Suprapubic skin (tissue), 4 donors: ENCODE measurements around the gene LENG1. TPM values are rescaled to one million over a fixed set of nuclear protein-coding genes. Genes with fewer than 3 reads are reported as not detected.

Experiments used
- DNase-seq, 2 donors: peaks; one replicate each; pipeline ENCODE4 v3.0.0-alpha.2; 2019; ENCODE audit warnings: low spot score in 2 of 2
- H3K27ac ChIP-seq: fragments of 200-600 bp; sonication (generic); one replicate; pipeline ENCODE4 v1.5.1; 2019
- H3K27me3 ChIP-seq: fragments of 200-600 bp; sonication (generic); one replicate; pipeline ENCODE4 v1.5.1; 2019
- H3K36me3 ChIP-seq: fragments of 200-600 bp; sonication (generic); one replicate; pipeline ENCODE4 v1.5.1; 2019
- H3K4me1 ChIP-seq: fragments of 200-600 bp; sonication (generic); one replicate; pipeline ENCODE4 v1.5.1; 2019
- H3K4me3 ChIP-seq: fragments of 200-600 bp; sonication (generic); one replicate; pipeline ENCODE4 v1.5.1; 2019; ENCODE audit warnings: mild to moderate bottlenecking
- H3K9me3 ChIP-seq: fragments of 200-600 bp; sonication (generic); one replicate; pipeline ENCODE4 v1.5.1; 2019
- EP300 ChIP-seq: sonication (generic); formaldehyde crosslinking; IDR thresholded peaks from one replicate; pipeline ENCODE4 v1.6.1; 2017; ENCODE audit warnings: antibody characterized with exemption
- POLR2A ChIP-seq, 2 donors: fragments of 450-650 bp; IDR thresholded peaks; one replicate each; pipeline ENCODE4 v1.6.1; 2017; ENCODE audit warnings: antibody characterized with exemption in 2 of 2, mild to moderate bottlenecking in 2 of 2, moderate library complexity in 2 of 2
- POLR2AphosphoS5 ChIP-seq, 3 donors: sonication (generic); formaldehyde crosslinking; IDR thresholded peaks; one replicate each; pipeline ENCODE4 v1.6.1; 2017; ENCODE audit warnings: antibody characterized with exemption in 3 of 3
- WGBS: methylation state at CpG from one replicate; pipeline ENCODE4 v1.1.5; 2018; 5-methylcytosine and 5-hydroxymethylcytosine counted together
- total RNA-seq, 4 donors: library from RNA; depleted of rRNA; stranded (reverse); fragments of >200 nt; gene quantifications; one replicate each; pipeline ENCODE4 v1.1.0, GENCODE V29; 2016
- TF ChIP-seq, protein P1 (sequence below), 2 donors: fragments of 200-600 bp in 1 of 2; fragments of 450-650 bp in 1 of 2; sonication (generic) in 1 of 2; IDR thresholded peaks; one replicate each; pipeline ENCODE4 v1.5.1; 2016 to 2019; ENCODE audit warnings: antibody characterized with exemption in 2 of 2, mild to moderate bottlenecking in 1 of 2, moderate library complexity in 1 of 2

LENG1 gene
- total RNA-seq, 4 donors from 2014 or later, result 2.6 to 4.6 (median 4.0) TPM

DNA sequence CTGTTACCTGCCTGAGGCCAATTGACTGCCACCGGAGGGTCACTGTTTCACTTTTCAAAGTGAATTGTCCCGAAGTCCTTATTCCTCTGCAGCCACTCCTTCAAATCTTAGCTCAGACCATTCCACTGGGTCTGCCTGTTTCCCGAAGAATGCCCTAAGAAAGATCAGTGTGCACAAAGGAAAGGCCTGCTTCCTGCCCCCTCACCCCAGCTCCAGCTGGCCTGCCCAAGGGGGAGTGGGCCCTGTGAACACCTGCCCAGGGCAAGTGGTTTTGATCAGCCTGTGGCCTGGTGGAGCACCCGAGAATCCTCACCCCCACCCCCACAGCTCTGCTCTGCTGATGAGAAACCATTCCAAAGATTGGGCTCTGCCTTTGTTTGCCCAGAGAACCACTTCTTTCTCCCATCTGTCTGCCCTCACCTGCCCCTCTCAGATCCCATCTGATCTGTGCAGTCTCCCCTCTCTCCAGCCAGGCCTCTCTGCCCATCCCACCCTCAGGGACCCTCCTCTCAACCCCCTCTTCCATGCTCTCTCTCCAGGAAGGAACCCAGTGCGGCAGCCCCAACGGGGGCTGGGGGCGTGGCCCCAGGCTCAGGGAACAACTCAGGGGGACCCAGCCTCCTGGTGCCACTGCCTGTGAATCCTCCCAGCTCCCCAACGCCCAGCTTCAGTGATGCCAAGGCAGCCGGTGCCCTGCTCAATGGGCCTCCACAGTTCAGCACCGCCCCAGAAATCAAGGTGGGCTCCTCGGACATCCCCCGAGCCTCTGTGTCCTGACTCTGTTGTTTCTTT is 10.3 kb downstream of the LENG1 start:
- H3K4me3 ChIP-seq, result no peak overlapping the region
- TF ChIP-seq POLR2A (IDR thresholded peaks at IDR 0.05) (no peak), EP300 (no peak), POLR2AphosphoS5 (IDR thresholded peaks at IDR 0.05) (no peak)
- TF ChIP-seq, protein P1, sequence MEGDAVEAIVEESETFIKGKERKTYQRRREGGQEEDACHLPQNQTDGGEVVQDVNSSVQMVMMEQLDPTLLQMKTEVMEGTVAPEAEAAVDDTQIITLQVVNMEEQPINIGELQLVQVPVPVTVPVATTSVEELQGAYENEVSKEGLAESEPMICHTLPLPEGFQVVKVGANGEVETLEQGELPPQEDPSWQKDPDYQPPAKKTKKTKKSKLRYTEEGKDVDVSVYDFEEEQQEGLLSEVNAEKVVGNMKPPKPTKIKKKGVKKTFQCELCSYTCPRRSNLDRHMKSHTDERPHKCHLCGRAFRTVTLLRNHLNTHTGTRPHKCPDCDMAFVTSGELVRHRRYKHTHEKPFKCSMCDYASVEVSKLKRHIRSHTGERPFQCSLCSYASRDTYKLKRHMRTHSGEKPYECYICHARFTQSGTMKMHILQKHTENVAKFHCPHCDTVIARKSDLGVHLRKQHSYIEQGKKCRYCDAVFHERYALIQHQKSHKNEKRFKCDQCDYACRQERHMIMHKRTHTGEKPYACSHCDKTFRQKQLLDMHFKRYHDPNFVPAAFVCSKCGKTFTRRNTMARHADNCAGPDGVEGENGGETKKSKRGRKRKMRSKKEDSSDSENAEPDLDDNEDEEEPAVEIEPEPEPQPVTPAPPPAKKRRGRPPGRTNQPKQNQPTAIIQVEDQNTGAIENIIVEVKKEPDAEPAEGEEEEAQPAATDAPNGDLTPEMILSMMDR (IDR thresholded peaks at IDR 0.05), result no peak
- H3K27me3 ChIP-seq, result no peaks in the 10 kb centered on the region
- H3K4me1 ChIP-seq, result no peaks in the 10 kb centered on the region
- no peaks in the 10 kb centered on the region for H3K9me3 ChIP-seq
- H3K36me3 ChIP-seq, result peaks cover 100% of the 10 kb centered on the region
- 81% methylated on average over 12 of the region's 12 CpGs for WGBS
- DNase-seq, result no peak
- no peak overlapping the region for H3K27ac ChIP-seq

DNA sequence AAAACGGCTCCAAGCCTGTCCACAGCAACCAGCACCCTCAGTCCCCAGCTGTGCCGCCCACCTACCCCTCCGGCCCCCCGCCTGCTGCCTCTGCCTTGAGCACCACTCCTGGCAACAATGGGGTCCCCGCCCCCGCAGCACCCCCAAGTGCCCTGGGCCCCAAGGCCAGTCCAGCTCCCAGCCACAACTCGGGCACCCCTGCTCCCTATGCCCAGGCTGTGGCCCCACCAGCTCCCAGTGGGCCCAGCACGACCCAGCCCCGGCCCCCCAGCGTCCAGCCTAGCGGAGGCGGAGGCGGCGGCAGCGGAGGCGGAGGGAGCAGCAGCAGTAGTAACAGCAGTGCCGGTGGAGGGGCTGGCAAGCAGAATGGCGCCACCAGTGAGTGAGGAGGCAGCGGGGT is 11.4 kb downstream of the LENG1 start:
- TF ChIP-seq EP300 (no peak), POLR2AphosphoS5 (IDR thresholded peaks at IDR 0.05) (no peak), POLR2A (IDR thresholded peaks at IDR 0.05) (no peak)
- TF ChIP-seq, protein P1 (IDR thresholded peaks at IDR 0.05), result no peak
- Histone ChIP-seq H3K27me3 (no peaks in the 10 kb centered on the region), H3K9me3 (no peaks in the 10 kb centered on the region), H3K4me3 (no peak overlapping the region), H3K4me1 (no peaks in the 10 kb centered on the region), H3K36me3 (peaks cover 100% of the 10 kb centered on the region), H3K27ac (no peak overlapping the region)
- 87% methylated on average over 6 of the region's 19 CpGs for WGBS
- no peak for DNase-seq

DNA sequence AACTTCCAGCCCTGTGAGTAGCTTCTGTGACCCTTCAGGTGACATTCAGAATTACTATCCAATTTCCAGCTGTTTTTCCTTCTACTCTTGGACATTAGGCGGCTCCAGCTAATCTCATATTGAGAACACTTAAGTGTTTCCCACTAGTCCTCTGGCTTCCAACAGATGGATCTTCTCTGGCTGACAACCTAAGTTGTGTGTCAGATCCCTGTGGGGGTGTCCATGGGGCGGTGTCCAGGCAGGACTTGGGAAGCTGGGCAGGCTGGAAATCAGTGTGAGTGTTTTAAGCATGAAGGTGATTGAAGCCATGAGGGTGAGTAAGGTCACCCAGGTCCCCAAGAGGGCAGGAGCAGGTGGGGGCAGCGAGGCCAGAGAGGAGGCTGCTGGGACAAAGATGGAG is 11.8 kb downstream of the LENG1 start:
- Histone ChIP-seq H3K27me3 (no peaks in the 10 kb centered on the region), H3K27ac (no peak overlapping the region), H3K4me3 (no peak overlapping the region), H3K4me1 (no peaks in the 10 kb centered on the region), H3K36me3 (peaks cover 100% of the 10 kb centered on the region), H3K9me3 (no peaks in the 10 kb centered on the region)
- TF ChIP-seq POLR2AphosphoS5 (IDR thresholded peaks at IDR 0.05), result no peak
- no peak for TF ChIP-seq EP300
- TF ChIP-seq, protein P1 (IDR thresholded peaks at IDR 0.05), result no peak
- TF ChIP-seq POLR2A (IDR thresholded peaks at IDR 0.05), result no peak
- no peak for DNase-seq
- WGBS, result 94% methylated on average over 3 of the region's 3 CpGs

DNA sequence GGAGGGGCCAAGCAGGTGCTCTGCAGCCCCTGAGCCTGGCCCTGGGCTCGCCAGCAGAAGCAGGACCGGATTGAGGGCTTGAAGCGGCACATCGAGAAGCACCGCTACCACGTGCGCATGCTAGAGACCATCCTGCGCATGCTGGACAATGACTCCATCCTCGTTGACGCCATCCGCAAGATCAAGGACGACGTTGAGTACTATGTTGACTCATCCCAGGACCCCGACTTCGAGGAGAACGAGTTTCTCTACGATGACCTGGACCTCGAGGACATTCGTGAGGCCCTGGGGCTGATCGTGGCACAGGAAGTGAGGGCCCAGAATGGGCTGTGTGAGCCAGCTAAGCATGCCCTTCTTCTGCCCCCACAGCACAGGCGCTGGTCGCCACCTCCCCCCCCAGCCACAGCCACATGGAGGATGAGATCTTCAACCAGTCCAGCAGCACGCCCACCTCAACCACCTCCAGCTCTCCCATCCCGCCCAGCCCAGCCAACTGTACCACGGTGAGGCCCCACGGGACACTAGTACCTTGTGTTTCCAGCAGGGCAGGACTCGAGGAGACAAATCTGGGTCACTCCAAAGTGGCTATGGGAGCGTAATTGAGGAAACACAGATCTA is 13.9 kb downstream of the LENG1 start:
- no peak overlapping the region for H3K27ac ChIP-seq
- H3K4me3 ChIP-seq, result no peak overlapping the region
- DNase-seq, result no peak
- H3K9me3 ChIP-seq, result no peaks in the 10 kb centered on the region
- peaks cover 89% of the 10 kb centered on the region for H3K36me3 ChIP-seq
- peaks cover 5% of the 10 kb centered on the region for H3K4me1 ChIP-seq
- H3K27me3 ChIP-seq, result no peaks in the 10 kb centered on the region
- TF ChIP-seq EP300, result no peak
- TF ChIP-seq POLR2A (IDR thresholded peaks at IDR 0.05), result no peak
- TF ChIP-seq, protein P1 (IDR thresholded peaks at IDR 0.05), result no peak
- no peak for TF ChIP-seq POLR2AphosphoS5 (IDR thresholded peaks at IDR 0.05)
- 94% methylated on average over 20 of the region's 28 CpGs for WGBS

DNA sequence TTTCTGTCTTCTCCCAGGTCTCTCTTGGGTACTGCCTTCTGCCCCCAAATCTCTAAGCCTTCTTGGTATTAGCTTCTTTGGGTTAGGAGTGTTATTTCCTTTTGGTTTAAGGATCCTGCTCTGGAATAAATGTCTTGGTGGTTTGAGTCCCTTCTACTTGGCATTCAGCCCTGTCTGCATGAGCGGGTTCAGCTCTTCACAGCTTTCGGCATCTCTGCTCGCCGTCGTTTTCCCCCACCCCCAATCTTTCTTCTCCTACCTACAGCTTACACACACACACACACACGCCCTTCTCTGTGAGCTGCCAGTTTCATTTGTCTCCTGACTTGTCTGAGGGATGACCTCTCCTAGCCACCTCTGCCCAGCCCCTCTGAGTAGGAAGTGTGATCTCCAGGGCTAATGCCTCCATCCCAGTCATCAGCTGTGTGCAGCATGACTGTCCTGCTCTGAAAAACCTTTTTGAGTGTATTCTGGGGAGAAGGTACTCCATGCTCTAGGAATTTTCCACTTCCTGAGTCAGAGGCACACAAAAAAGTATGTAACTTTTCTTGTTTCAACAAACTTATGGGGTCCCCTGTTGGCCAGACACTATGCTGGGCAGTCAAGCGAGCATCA is 17.2 kb downstream of the LENG1 start:
- no peak for DNase-seq
- WGBS, result 84% methylated on average over 7 of the region's 7 CpGs
- H3K27ac ChIP-seq, result no peak overlapping the region
- TF ChIP-seq, protein P1 (IDR thresholded peaks at IDR 0.05), result no peak
- TF ChIP-seq POLR2A (IDR thresholded peaks at IDR 0.05) (no peak), EP300 (no peak), POLR2AphosphoS5 (IDR thresholded peaks at IDR 0.05) (no peak)
- H3K4me3 ChIP-seq, result no peak overlapping the region
- no peaks in the 10 kb centered on the region for H3K27me3 ChIP-seq
- H3K9me3 ChIP-seq, result no peaks in the 10 kb centered on the region
- peaks cover 63% of the 10 kb centered on the region for H3K36me3 ChIP-seq
- peaks cover 31% of the 10 kb centered on the region for H3K4me1 ChIP-seq
